Hematopoietic multipotent progenitor cell treated with erythropoietin and hydrocortisone succinate and interleukin-3 and kit ligand, for 8 days (in vitro differentiated cells): Measurements from ENCODE around the gene SEC16A.

Experiments used
- DNase-seq: peaks from one replicate; pipeline ENCODE4 v3.0.0-alpha.2; 2015

Gene SEC16A

GRCh38 chr9:136499935-136500910 lies 17.4 kb upstream of the SEC16A start:
- no peak for DNase-seq

- no peak for DNase-seq
These were observed 16.5 kb upstream of the SEC16A start for GRCh38 chr9:136499071-136499934.

DNA sequence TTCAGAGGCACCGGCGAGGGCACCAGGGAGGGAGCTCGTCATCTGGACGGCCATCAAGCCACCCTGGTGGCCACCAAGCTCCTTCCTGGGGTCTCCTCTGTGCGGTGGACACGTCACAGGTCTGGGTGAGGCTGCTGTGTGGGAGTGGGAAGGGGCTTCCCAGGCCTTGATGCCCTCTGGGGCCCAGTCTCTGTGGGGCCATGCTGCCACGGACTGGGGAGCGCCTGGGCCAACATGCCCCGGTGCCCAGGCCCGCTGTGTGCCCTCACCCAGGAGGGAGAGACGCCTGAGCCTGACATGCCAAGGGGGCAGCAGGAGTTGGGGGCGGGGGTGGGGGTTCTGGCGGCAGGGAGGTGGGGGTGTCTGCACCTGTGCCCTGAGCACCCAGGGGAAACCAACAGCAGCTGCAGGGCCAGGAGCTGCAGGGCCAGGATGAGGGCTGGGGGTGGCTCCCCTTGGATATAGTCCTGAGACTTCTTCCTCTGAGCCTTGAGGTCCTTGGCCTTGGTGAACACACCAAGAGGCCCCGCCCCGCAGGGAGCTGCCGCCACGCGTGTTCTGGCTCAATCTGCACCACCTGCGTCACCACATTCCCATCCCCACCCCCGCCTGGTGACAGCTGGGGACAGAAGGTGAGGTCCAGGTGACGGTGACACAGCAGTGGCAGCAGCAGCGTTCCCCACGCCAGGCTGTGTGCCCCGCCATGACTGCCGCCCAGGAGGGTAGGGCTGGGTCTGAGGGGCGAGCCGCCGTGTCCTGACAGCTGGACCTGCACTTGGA lies 15.3 kb upstream of the SEC16A start:
- DNase-seq: no peak

GRCh38 chr9:136496801-136497620 lies 14.2 kb upstream of the SEC16A start:
- no peak for DNase-seq

GRCh38 chr9:136496181-136496580 lies 13.3 kb upstream of the SEC16A start:
- no peak for DNase-seq

GRCh38 chr9:136495238-136495800 lies 12.5 kb upstream of the SEC16A start:
- DNase-seq: no peak

DNA sequence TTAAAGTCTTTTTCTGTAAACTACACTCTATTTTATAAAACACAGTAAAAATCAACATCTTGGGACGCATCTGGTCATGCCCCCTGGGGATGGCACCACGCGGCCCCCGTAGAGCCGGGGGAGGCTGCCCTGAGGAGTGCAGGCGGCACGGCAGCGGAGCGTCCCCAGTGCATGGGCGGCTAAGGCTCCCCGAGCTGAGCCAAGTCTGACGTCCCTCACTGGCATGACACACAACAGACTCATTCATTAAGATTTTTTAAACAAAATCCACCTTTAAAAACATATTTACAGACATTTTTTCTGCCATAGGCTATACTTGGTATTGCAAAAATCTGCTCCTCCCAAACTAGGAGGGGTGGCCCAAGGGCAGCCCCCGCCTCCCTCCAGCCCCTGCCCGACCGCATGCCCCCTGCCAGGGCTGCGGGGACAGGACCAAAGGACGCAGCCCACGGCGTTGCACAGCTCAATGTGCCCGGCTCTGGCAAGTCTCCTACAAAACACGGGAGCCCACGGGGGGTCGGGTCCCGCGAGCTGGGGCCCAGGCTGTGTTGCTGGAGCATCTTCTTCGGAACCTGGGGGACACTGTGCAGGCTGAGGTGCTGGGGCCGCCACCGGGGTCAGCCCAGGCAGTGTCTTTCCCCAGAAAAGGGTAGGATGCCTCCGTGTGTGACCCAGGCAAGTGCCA lies 11.8 kb upstream of the SEC16A start:
- DNase-seq: no peak

DNA sequence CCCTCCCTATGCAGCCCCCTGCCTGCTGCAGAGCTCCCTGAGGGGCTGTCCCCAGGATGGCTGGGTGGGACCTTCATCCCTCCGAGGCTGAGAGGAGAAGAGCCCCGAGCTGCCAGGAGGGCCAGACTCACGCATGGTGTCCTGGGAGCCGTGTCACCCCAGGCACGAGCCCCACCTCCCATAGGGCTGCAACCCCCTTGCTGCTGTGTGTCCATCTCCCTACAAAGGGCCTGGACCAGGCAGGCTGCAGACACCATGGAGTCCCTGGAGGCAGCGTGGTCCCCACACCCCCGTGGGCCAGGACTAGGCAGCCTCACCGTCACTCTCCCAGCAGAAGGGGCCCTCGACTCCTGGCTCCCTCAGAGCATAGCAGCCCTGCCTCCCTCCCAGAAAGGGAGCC lies 11.2 kb upstream of the SEC16A start:
- DNase-seq: no peak

DNA sequence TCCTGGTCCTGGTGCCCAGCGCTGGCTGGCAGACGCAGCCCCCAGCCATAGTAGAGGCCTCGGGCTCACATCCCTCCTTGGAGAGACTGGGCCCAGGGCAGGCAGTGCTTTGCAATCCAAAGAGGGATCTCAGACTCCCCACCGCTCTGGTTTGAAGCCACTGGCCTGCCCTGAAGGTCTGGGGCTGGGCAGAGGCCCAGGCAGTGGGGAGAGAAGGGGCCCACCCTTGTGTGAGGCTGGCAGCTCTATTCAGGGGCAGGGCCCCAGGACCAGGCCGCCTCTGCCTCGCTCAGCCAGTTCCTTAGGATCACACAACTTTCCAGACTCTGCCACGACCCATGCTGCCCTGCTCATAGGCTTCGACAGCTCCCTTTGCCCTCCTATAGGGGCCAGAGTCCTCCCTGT lies 10.7 kb upstream of the SEC16A start:
- DNase-seq: no peak

- DNase-seq: no peak
These were observed 10.2 kb upstream of the SEC16A start for GRCh38 chr9:136492978-136493522.

GRCh38 chr9:136489731-136490130 lies 6.9 kb upstream of the SEC16A start:
- no peak for DNase-seq

GRCh38 chr9:136488247-136489214 lies 5.7 kb upstream of the SEC16A start:
- peak; percentile 41 for DNase-seq

GRCh38 chr9:136487672-136488071 lies 4.8 kb upstream of the SEC16A start:
- DNase-seq: no peak

- DNase-seq: no peak
These were observed 4.2 kb upstream of the SEC16A start for GRCh38 chr9:136486823-136487620.

DNA sequence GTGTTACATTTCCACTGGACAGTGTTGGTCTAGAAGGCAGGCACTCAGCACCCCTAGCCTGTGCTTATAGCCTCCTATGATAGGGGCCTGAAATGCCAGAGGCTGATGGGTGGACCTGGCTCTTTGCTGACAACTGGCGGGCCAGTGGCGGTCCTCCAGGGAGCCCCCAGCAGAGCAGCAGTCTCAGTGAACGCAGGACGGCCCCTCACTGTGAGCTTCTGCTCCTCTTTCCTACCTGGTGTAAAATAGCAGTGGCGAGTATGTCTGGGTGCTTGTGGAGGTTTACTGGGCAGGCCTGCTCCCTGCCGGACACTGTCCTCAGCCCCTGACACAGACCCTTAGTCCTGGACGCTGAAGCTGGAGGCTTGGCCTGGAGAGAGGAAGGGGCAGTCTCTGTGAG lies 3.3 kb upstream of the SEC16A start:
- no peak for DNase-seq

DNA sequence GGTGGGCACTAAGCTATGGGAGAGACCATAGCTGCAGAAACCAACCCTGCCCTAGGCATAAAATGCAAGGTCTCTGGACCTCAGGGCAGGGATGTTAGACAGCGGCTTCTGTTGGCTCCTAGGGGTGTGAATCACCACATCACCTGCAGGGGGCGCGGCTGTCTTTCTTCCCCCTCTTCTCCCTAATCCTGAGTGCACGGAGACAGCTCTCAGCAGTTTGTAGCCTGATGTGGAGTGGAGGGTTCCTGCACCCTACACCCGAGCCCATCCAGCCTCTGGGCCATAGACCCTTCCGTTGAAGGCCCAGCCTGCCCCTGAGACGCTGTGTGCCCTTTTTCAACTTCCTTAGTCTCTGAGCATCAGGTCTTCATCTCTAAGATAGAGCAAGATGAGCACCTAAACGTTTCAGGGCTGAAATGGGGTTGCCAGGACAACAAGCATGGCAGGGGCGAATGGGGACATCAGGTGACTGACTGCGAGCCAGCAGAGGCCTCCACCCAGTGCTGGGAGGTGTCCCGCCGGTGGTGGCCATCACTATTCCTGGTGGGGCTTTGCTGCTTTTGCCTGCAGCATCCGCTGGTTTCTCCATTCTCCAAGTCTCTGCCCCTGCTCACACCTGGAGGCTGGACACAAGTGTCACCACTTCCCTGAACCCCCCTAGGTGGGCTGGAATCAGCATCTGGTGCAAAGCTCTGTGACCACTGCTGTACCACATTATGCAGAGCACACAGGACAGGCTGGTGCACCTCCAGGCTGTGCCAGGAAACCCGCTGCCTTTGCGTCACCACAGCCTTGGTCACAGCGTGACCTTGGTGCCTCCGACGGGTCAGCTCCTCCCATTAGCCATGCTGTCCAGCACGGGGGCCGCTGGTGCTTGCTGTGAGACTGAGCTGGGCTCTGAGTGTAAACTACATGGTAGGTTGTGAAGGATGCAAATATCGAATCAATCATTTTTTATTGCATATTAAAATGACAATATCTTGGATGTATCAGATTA lies 2.5 kb upstream of the SEC16A start:
- DNase-seq: peak; percentile 84
